DOHH2 (cell line): ENCODE data around the gene BRSK2.

Source experiments
- H3F3A ChIP-seq: fragments of 200-600 bp; sonication (generic), shearing (Covaris generic); 2 replicates; pipeline ENCODE4 v1.6.0; 2016; ENCODE audit warnings: antibody characterized with exemption, mild to moderate bottlenecking; ENCODE audit not compliant: control insufficient read depth, insufficient read depth
- H3K27ac ChIP-seq: fragments of 200-600 bp; sonication (generic); 2 replicates; pipeline ENCODE4 v1.5.1; 2014; ENCODE audit warnings: low read depth, mild to moderate bottlenecking, low read length, moderate library complexity
- H3K27me3 ChIP-seq: fragments of 200-600 bp; sonication (generic); 2 replicates; pipeline ENCODE4 v1.6.1; 2014; ENCODE audit warnings: mild to moderate bottlenecking, low read length, mixed read lengths; ENCODE audit not compliant: control insufficient read depth
- H3K36me3 ChIP-seq: fragments of 200-600 bp; sonication (generic); 2 replicates; pipeline ENCODE4 v1.6.1; 2014; ENCODE audit warnings: mild to moderate bottlenecking, low read length, moderate library complexity, mixed read lengths; ENCODE audit not compliant: control insufficient read depth
- H3K4me1 ChIP-seq: fragments of 200-600 bp; sonication (generic); 2 replicates; pipeline ENCODE4 v1.6.1; 2014; ENCODE audit warnings: mild to moderate bottlenecking, low read length, mixed read lengths; ENCODE audit not compliant: control insufficient read depth
- H3K4me2 ChIP-seq: fragments of 200-600 bp; sonication (generic); 2 replicates; pipeline ENCODE4 v1.6.0; 2014; ENCODE audit warnings: mild to moderate bottlenecking, low read length, moderate library complexity
- H3K4me3 ChIP-seq: fragments of 200-600 bp; sonication (generic); 2 replicates; pipeline ENCODE4 v1.5.1; 2014; ENCODE audit warnings: mild to moderate bottlenecking, low read length, mixed read lengths
- H3K79me2 ChIP-seq: fragments of 200-600 bp; sonication (generic); 2 replicates; pipeline ENCODE4 v1.6.1; 2014; ENCODE audit warnings: mild to moderate bottlenecking, low read length, mixed read lengths; ENCODE audit not compliant: control insufficient read depth
- H3K9me2 ChIP-seq: fragments of 200-600 bp; sonication (generic); replicated peaks from 2 replicates; pipeline ENCODE4 v1.6.1; 2014; ENCODE audit warnings: mild to moderate bottlenecking, low read length, mixed read lengths; ENCODE audit not compliant: control insufficient read depth
- H3K9me3 ChIP-seq: fragments of 200-600 bp; sonication (generic); 2 replicates; pipeline ENCODE4 v1.6.1; 2014; ENCODE audit warnings: antibody characterized with exemption, low read length, mixed read lengths; ENCODE audit not compliant: control insufficient read depth, insufficient read depth
- H4K20me1 ChIP-seq: fragments of 200-600 bp; sonication (generic); 2 replicates; pipeline ENCODE4 v1.6.0; 2014; ENCODE audit warnings: low read depth, mild to moderate bottlenecking, antibody characterized with exemption, low read length, moderate library complexity; ENCODE audit not compliant: control insufficient read depth, insufficient read depth
- EZH2phosphoT487 ChIP-seq: fragments of 200-600 bp; sonication (generic); IDR thresholded peaks from 2 replicates; pipeline ENCODE4 v1.6.1; 2017; ENCODE audit warnings: borderline replicate concordance, mild to moderate bottlenecking, antibody characterized with exemption, low read length, moderate library complexity, mixed read lengths
- TF ChIP-seq, protein P1 (sequence below): fragments of 200-600 bp; sonication (generic); IDR thresholded peaks from one replicate; pipeline ENCODE4 v1.5.1; 2014; ENCODE audit warnings: antibody characterized with exemption, mild to moderate bottlenecking, low read depth, low read length; ENCODE audit not compliant: poor library complexity, severe bottlenecking

BRSK2 gene

DNA sequence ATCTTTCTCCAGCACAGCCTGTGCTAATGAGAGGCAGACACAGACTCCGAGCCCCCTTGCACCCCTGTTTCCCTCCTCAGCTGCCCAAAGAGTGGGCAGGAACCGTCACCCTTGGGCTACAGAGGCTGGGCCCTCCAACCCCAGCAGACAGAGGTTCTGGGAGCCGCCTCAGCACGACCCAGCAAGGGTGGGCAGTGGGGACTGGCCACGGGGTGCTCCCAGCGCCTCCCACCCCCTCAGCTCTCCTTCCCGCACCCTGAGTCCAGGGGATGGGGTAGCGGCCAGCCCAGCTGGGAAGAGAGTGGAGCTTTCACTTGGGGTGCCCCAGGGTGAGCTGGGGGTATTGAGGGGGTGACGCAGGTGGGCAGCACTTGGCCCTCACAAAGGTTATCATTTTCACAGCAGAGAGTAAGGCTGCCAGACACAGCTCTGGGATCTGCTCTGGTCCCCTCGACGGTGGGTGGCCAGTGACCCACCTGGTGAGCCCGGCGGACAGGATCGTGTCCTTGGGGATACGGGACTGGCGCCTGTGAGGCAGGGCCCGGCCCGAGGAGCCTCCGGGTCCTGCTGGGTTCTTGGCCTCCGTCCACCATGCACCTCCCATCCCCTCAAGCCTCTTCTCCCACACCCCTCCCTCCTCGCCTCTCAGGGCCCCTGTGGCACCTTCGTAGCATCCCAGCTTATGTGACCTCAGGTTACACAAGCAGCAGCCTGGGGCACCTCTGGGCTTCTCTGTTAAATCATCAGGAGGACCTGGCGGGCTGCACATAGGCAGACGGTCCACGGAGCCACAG lies 14.4 kb upstream of the BRSK2 start:
- TF ChIP-seq EZH2phosphoT487, result no peak
- TF ChIP-seq, protein P1, sequence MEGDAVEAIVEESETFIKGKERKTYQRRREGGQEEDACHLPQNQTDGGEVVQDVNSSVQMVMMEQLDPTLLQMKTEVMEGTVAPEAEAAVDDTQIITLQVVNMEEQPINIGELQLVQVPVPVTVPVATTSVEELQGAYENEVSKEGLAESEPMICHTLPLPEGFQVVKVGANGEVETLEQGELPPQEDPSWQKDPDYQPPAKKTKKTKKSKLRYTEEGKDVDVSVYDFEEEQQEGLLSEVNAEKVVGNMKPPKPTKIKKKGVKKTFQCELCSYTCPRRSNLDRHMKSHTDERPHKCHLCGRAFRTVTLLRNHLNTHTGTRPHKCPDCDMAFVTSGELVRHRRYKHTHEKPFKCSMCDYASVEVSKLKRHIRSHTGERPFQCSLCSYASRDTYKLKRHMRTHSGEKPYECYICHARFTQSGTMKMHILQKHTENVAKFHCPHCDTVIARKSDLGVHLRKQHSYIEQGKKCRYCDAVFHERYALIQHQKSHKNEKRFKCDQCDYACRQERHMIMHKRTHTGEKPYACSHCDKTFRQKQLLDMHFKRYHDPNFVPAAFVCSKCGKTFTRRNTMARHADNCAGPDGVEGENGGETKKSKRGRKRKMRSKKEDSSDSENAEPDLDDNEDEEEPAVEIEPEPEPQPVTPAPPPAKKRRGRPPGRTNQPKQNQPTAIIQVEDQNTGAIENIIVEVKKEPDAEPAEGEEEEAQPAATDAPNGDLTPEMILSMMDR, result no peak

DNA sequence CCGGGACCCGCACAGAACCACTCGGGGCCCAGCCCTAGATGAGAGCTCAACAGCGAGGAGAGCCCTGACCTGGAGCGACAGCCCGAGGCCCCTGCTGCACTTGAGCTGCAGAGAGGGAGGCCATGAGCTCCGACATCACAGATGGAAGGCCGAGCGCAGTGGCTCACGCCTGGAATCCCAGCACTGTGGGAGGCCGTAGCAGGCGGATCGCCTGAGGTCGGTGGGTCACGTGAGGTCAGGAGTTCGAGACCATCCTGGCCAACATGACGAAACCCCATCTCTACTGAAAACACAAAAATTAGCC lies 13.8 kb upstream of the BRSK2 start:
- H3K4me3 ChIP-seq, result no peak overlapping the region
- H3K27ac ChIP-seq, result no peak overlapping the region
- no peaks in the 10 kb centered on the region for H3F3A ChIP-seq
- no peaks in the 10 kb centered on the region for H4K20me1 ChIP-seq
- no peaks in the 10 kb centered on the region for H3K36me3 ChIP-seq
- no peaks in the 10 kb centered on the region for H3K9me3 ChIP-seq
- no peak overlapping the region for H3K4me2 ChIP-seq
- no peaks in the 10 kb centered on the region for H3K4me1 ChIP-seq
- no peaks in the 10 kb centered on the region for H3K79me2 ChIP-seq
- TF ChIP-seq, protein P1, result no peak
- no peak for TF ChIP-seq EZH2phosphoT487
- H3K27me3 ChIP-seq, result no peaks in the 10 kb centered on the region
- H3K9me2 ChIP-seq, result no peaks in the 10 kb centered on the region

More for the DNA sequence above, 14.4 kb upstream of the BRSK2 start:
- Histone ChIP-seq H3K36me3 (no peaks in the 10 kb centered on the region), H3K4me2 (no peak overlapping the region), H3K9me2 (no peaks in the 10 kb centered on the region), H3K4me1 (no peaks in the 10 kb centered on the region), H3K4me3 (no peak overlapping the region), H4K20me1 (no peaks in the 10 kb centered on the region), H3K27ac (no peak overlapping the region), H3F3A (no peaks in the 10 kb centered on the region), H3K79me2 (no peaks in the 10 kb centered on the region), H3K27me3 (no peaks in the 10 kb centered on the region), H3K9me3 (no peaks in the 10 kb centered on the region)

DNA sequence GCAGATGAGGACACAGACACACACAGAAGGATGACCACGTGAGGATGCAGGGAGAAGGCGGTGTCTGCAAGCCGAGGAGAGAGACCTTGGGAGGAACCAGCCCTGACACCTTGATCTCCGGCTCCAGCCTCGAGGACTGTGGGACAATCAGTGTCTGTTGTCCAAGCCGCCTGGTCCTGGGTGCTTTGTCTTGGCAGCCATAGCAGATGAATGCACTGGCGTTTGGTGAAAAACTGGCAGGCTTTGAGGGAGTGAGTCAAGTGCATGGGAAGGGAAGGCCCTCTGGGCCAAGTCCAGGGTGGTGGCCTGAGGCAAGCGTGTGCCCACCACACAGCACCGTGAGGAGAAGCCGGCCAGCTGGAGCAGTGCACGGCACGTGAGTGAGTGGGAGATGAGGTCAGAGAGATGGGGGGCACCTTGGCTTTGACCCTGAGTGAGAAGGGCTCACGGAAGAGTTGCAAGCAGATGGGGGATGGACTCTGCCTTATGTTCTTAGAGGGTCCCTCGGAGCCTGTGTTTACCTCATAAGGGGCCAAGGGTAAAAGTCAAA lies 12.4 kb upstream of the BRSK2 start:
- Histone ChIP-seq H3K27ac (no peak overlapping the region), H3K4me2 (no peak overlapping the region), H4K20me1 (no peaks in the 10 kb centered on the region), H3K36me3 (no peaks in the 10 kb centered on the region), H3K4me1 (no peaks in the 10 kb centered on the region), H3K9me2 (no peaks in the 10 kb centered on the region), H3K4me3 (no peak overlapping the region), H3K27me3 (no peaks in the 10 kb centered on the region), H3K9me3 (no peaks in the 10 kb centered on the region), H3F3A (no peaks in the 10 kb centered on the region), H3K79me2 (no peaks in the 10 kb centered on the region)
- TF ChIP-seq EZH2phosphoT487, result no peak
- TF ChIP-seq, protein P1, result no peak
